Keratinocyte (primary cell): ENCODE results near the gene CUZD1. TPM values are rescaled to one million over a fixed set of nuclear protein-coding genes. Genes with fewer than 3 reads are reported as not detected.
A peak's percentile ranks its signal among the peaks of the same experiment; 100 is the strongest.

Experiments used
- DNase-seq: peaks from one replicate; pipeline ENCODE4 v3.0.0-alpha.2; 2011; ENCODE audit warnings: low read depth, missing footprints, low spot score
- FAIRE-seq: peaks from 2 replicates; lab custom pipeline; 2011; peaks lifted over from hg19 to GRCh38; lab: Jason Lieb, UNC
- H2AFZ ChIP-seq: 2 replicates; pipeline ENCODE4 v1.6.0; 2012; ENCODE audit warnings: low read length, control low read depth, inconsistent platforms; ENCODE audit not compliant: control insufficient read depth
- H3K27ac ChIP-seq: 2 replicates; pipeline ENCODE4 v1.5.1; 2011; ENCODE audit warnings: low read length; ENCODE audit not compliant: control insufficient read depth, insufficient read depth
- H3K27me3 ChIP-seq: 3 replicates; pipeline ENCODE4 v1.6.0; 2011; ENCODE audit warnings: low read length; ENCODE audit not compliant: control insufficient read depth, insufficient read depth; ENCODE audit errors: extremely low read depth
- H3K36me3 ChIP-seq, 2 experiments: 2 replicates in 1 of 2; 3 replicates in 1 of 2; pipeline ENCODE4 v1.5.1; 2011; ENCODE audit warnings: low read length in 2 of 2, mild to moderate bottlenecking in 1 of 2; ENCODE audit not compliant: control insufficient read depth in 2 of 2, insufficient read depth in 2 of 2; ENCODE audit errors: extremely low read depth in 1 of 2
- H3K4me1 ChIP-seq: 3 replicates; pipeline ENCODE4 v1.5.1; 2011; ENCODE audit warnings: low read length; ENCODE audit not compliant: control insufficient read depth, insufficient read depth; ENCODE audit errors: extremely low read depth
- H3K4me2 ChIP-seq: 3 replicates; pipeline ENCODE4 v1.6.0; 2011; ENCODE audit warnings: low read depth, low read length; ENCODE audit not compliant: control insufficient read depth, insufficient read depth; ENCODE audit errors: extremely low read depth
- H3K4me3 ChIP-seq, 3 experiments: fragments of 200-600 bp in 1 of 3; sonication (generic) in 1 of 3; 2 replicates in 2 of 3; 3 replicates in 1 of 3; pipeline ENCODE4 v1.5.1; 2011 to 2016; ENCODE audit warnings: low read length in 3 of 3, mild to moderate bottlenecking in 3 of 3, control low read depth in 2 of 3, inconsistent platforms in 1 of 3, low read depth in 1 of 3, mixed read lengths in 1 of 3, mixed run types in 1 of 3, moderate library complexity in 1 of 3; ENCODE audit not compliant: control insufficient read depth in 2 of 3, insufficient read depth in 2 of 3; ENCODE audit errors: extremely low read depth in 1 of 3
- H3K79me2 ChIP-seq: 2 replicates; pipeline ENCODE4 v1.6.0; 2012; ENCODE audit warnings: low read length; ENCODE audit not compliant: control insufficient read depth, insufficient read depth
- H3K9ac ChIP-seq: 3 replicates; pipeline ENCODE4 v1.6.0; 2011; ENCODE audit warnings: low read length; ENCODE audit not compliant: control insufficient read depth, insufficient read depth; ENCODE audit errors: extremely low read depth
- H3K9me1 ChIP-seq: 3 replicates; pipeline ENCODE4 v1.6.0; 2011; ENCODE audit warnings: low read length; ENCODE audit not compliant: control insufficient read depth, insufficient read depth; ENCODE audit errors: extremely low read depth
- H3K9me3 ChIP-seq: 2 replicates; pipeline ENCODE4 v1.5.1; 2012; ENCODE audit warnings: low read depth, low read length; ENCODE audit not compliant: control insufficient read depth
- H4K20me1 ChIP-seq: 3 replicates; pipeline ENCODE4 v1.6.0; 2011; ENCODE audit warnings: low read length; ENCODE audit not compliant: control insufficient read depth, insufficient read depth; ENCODE audit errors: extremely low read depth
- EZH2 ChIP-seq: IDR thresholded peaks from one replicate; pipeline ENCODE4 v1.6.1; 2012; ENCODE audit warnings: inconsistent platforms, mild to moderate bottlenecking, low read length, moderate library complexity
- dilution Hi-C: fragments of 300-500 bp; cut with MboI; formaldehyde crosslinking; loops from one replicate; pipeline ENCODE4 v1.7.0; 2020; ENCODE audit warnings: low sequenced_read_pairs; ENCODE audit not compliant: extremely low pct_ligation_motif_present
- polyA plus RNA-seq, 5 experiments: library from polyadenylated mRNA; depleted of rRNA in 3 of 5; stranded (reverse) in 3 of 5; stranded (forward) in 1 of 5; unstranded in 1 of 5; fragments of >200 nt; gene quantifications; 1 replicate in 1 of 5; 2 replicates in 3 of 5; 3 replicates in 1 of 5; pipeline versions ENCODE4 v1.2.1 to v1.2.3, GENCODE V29; 2011 to 2012; ENCODE audit warnings: missing spikeins in 2 of 5, low read depth in 1 of 5, low replicate concordance in 1 of 5
- TF ChIP-seq, protein P1 (sequence below), 3 experiments: IDR thresholded peaks in 1 of 3; conservative IDR thresholded peaks in 1 of 3; optimal IDR thresholded peaks in 1 of 3; 2 replicates in 2 of 3; 3 replicates in 1 of 3; pipeline versions ENCODE3 to v1.5.1; 2011; ENCODE audit warnings: low read length in 3 of 3, mild to moderate bottlenecking in 3 of 3, moderate library complexity in 2 of 3, control low read depth in 1 of 3, inconsistent platforms in 1 of 3; ENCODE audit not compliant: insufficient read depth in 2 of 3; ENCODE audit errors: extremely low read depth in 1 of 3

Gene CUZD1
- polyA plus RNA-seq, 1 donor (not counting 4 experiments of a cell fraction or from before 2014, with no cell fraction given): 0.93 TPM

DNA sequence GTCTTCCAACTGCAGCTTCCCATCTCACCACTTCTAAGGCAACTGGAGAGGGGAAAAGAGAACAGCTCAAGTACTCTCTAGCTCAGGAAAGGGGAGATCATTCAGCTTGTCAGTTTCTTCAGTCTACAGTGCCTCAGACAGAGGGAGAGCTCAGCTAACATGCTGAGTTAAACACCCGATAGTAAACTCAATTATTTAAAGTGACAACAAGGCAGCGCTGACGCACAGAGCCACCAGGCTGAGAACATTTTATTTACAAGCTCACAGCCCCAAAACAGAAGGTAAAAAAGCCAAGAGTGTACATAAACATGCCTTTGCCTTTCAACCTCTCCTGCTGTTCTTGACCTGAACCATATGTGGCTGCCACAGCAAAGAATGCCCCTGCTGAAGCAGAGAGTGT lies 10.1 kb upstream of the CUZD1 start:
- peaks cover 4% of the 10 kb centered on the region for H3K79me2 ChIP-seq
- no peak for TF ChIP-seq EZH2
- TF ChIP-seq, protein P1, sequence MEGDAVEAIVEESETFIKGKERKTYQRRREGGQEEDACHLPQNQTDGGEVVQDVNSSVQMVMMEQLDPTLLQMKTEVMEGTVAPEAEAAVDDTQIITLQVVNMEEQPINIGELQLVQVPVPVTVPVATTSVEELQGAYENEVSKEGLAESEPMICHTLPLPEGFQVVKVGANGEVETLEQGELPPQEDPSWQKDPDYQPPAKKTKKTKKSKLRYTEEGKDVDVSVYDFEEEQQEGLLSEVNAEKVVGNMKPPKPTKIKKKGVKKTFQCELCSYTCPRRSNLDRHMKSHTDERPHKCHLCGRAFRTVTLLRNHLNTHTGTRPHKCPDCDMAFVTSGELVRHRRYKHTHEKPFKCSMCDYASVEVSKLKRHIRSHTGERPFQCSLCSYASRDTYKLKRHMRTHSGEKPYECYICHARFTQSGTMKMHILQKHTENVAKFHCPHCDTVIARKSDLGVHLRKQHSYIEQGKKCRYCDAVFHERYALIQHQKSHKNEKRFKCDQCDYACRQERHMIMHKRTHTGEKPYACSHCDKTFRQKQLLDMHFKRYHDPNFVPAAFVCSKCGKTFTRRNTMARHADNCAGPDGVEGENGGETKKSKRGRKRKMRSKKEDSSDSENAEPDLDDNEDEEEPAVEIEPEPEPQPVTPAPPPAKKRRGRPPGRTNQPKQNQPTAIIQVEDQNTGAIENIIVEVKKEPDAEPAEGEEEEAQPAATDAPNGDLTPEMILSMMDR (optimal IDR thresholded peaks at IDR 0.05 in 1 of 3, IDR thresholded peaks at IDR 0.05 in 1 of 3, conservative IDR thresholded peaks at IDR 0.05 in 1 of 3; ENCODE audit: extremely low read depth in 1 of 3, insufficient read depth in 2 of 3, low read length in 3 of 3): no peak
- no peaks in the 10 kb centered on the region for H3K27me3 ChIP-seq
- no peaks in the 10 kb centered on the region for H3K9me3 ChIP-seq
- no peak overlapping the region for H2AFZ ChIP-seq
- FAIRE-seq (no peak), DNase-seq (no peak)
- no peaks in the 10 kb centered on the region for H3K9me1 ChIP-seq
- H3K9ac ChIP-seq: no peak overlapping the region
- H4K20me1 ChIP-seq: no peaks in the 10 kb centered on the region
- no peak overlapping the region for H3K4me2 ChIP-seq
- dilution Hi-C loops: no loop called here
- no peak overlapping the region for H3K27ac ChIP-seq
- peaks cover 41% of the 10 kb centered on the region for H3K4me1 ChIP-seq
- H3K4me3 ChIP-seq: no peak overlapping the region
- peaks cover 0 to 2% of the 10 kb centered on the region in 2 experiments for H3K36me3 ChIP-seq

DNA sequence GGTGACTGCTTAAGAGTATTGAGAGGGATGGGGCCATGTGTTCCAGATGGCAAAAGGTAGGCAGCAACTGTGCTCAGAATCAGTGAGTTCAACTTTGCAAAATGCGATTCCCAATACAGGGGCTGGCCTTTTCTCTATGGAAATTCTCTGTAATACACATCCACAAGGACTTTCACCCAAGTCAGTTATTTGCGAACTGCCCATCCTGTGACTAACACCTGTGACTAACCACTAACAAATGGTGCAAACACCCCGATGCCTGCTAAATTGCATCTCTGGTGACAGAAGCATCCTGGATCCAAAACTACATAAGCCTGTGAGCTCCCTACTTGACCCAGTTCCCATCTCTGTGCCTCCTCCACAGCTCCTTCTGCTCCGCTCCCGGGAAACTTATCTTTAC lies 9.0 kb upstream of the CUZD1 start:
- dilution Hi-C loops: no loop called here
- no peak for TF ChIP-seq EZH2
- TF ChIP-seq, protein P1 (optimal IDR thresholded peaks at IDR 0.05 in 1 of 3, IDR thresholded peaks at IDR 0.05 in 1 of 3, conservative IDR thresholded peaks at IDR 0.05 in 1 of 3; ENCODE audit: extremely low read depth in 1 of 3, insufficient read depth in 2 of 3, low read length in 3 of 3): no peak
- FAIRE-seq (peak; percentile 95), DNase-seq (no peak)
- no peak overlapping the region for H2AFZ ChIP-seq
- H3K9me3 ChIP-seq: no peaks in the 10 kb centered on the region
- no peak overlapping the region for H3K4me3 ChIP-seq
- no peak overlapping the region for H3K4me2 ChIP-seq
- H3K9me1 ChIP-seq: no peaks in the 10 kb centered on the region
- no peaks in the 10 kb centered on the region for H4K20me1 ChIP-seq
- no peaks in the 10 kb centered on the region for H3K27me3 ChIP-seq
- H3K4me1 ChIP-seq: peaks cover 39% of the 10 kb centered on the region
- peaks cover 2 to 3% of the 10 kb centered on the region in 2 experiments for H3K36me3 ChIP-seq
- no peak overlapping the region for H3K9ac ChIP-seq
- peak overlapping the region; percentile 19 for H3K27ac ChIP-seq
- H3K79me2 ChIP-seq: peaks cover 4% of the 10 kb centered on the region
